Breast epithelium (tissue), 4 donors: ENCODE results near the gene QPCTL. TPM values are rescaled to one million over a fixed set of nuclear protein-coding genes. Genes with fewer than 3 reads are reported as not detected.

Experiments used
- DNase-seq, 2 donors: peaks; one replicate each; pipeline ENCODE4 v3.0.0-alpha.2; 2019; ENCODE audit warnings: low spot score in 2 of 2
- H3K27ac ChIP-seq, 2 donors: fragments of 200-600 bp; sonication (generic) in 1 of 2; one replicate each; pipeline ENCODE4 v1.5.1; 2016 to 2019; ENCODE audit warnings: mild to moderate bottlenecking in 1 of 2
- H3K27me3 ChIP-seq, 2 donors: fragments of 200-600 bp; sonication (generic) in 1 of 2; one replicate each; pipeline versions ENCODE4 v1.5.1 to v1.6.0; 2017 to 2019; ENCODE audit warnings: control low read depth in 1 of 2, mild to moderate bottlenecking in 1 of 2
- H3K36me3 ChIP-seq: fragments of 200-600 bp; one replicate; pipeline ENCODE4 v1.5.1; 2019
- H3K4me1 ChIP-seq, 2 donors: fragments of 200-600 bp; sonication (generic); one replicate each; pipeline ENCODE4 v1.5.1; 2016 to 2019; ENCODE audit warnings: control low read depth in 1 of 2
- H3K4me3 ChIP-seq, 3 donors: fragments of 200-600 bp; sonication (generic); 1 replicate in 2 of 3; 2 replicates in 1 of 3; pipeline ENCODE4 v1.5.1; 2016 to 2019; ENCODE audit warnings: mild to moderate bottlenecking in 3 of 3, moderate library complexity in 2 of 3
- H3K9me3 ChIP-seq, 2 donors: fragments of 200-600 bp; sonication (generic) in 1 of 2; one replicate each; pipeline ENCODE4 v1.5.1; 2016 to 2019; ENCODE audit warnings: control low read depth in 1 of 2
- CTCF ChIP-seq, 3 donors: fragments of 450-650 bp; IDR thresholded peaks; one replicate each; pipeline ENCODE4 v1.5.1; 2016 to 2017; ENCODE audit warnings: antibody characterized with exemption in 3 of 3, mild to moderate bottlenecking in 3 of 3, moderate library complexity in 3 of 3
- POLR2A ChIP-seq: fragments of 450-650 bp; IDR thresholded peaks from one replicate; pipeline ENCODE4 v1.6.1; 2016; ENCODE audit warnings: antibody characterized with exemption, mild to moderate bottlenecking, moderate library complexity
- POLR2AphosphoS5 ChIP-seq, 3 donors: sonication (generic); formaldehyde crosslinking; IDR thresholded peaks; one replicate each; pipeline ENCODE4 v1.6.1; 2017; ENCODE audit warnings: antibody characterized with exemption in 3 of 3
- intact Hi-C: fragments of 100-400 bp; cut with DNase I; formaldehyde crosslinking; loops from one replicate; pipeline ENCODE4 v1.15.1; 2023; ENCODE audit warnings: low total_unique reads
- total RNA-seq, 3 donors: library from RNA; depleted of rRNA; stranded (reverse); fragments of >200 nt; gene quantifications; one replicate each; pipeline ENCODE4 v1.1.0, GENCODE V29; 2016

QPCTL gene
- 1 to 10 TPM; 6.1 to 9.4 (median 7.2) TPM for total RNA-seq

DNA sequence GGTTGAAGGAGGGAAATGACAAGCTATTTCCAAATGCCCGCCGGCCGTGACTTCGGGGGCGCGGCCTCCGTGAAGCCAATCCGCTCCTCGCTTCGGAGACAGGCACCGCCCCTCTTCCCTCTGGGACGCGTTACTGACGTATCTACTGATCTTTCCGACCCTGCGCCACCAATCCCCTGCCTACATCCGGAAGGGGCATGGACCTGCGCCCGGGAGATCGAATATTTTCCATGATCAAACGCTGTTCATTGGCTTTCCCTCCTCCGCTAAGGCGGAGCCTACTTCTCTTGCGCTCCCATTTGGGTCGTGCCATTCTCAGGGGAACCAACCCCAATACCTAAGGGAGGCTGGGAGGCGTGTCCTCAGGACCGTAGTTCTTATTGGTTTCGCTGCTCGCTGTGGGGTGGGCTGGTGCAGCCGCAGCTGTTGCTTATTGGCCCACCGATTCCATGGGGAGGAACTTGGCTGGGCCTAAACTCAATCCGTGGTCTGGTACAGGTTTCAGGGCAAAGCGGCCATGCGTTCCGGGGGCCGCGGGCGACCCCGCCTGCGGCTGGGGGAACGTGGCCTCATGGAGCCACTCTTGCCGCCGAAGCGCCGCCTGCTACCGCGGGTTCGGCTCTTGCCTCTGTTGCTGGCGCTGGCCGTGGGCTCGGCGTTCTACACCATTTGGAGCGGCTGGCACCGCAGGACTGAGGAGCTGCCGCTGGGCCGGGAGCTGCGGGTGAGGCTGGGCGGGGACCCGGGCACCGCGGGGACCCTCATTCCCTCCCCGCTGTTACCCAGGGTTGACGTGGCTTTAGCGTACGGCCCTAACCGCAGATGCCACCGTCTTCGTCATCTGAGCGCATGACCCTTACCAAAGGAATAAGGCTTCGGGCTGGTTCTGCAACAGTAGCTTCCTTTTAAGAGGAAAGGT lies at the start of gene QPCTL:
QPCTL (plus strand) TSS at position 480 of the 919 bp plus-strand sequence; CDS start at position 518, 38 bp downstream.
- no peaks in the 10 kb centered on the region for H3K9me3 ChIP-seq
- TF ChIP-seq CTCF (IDR thresholded peaks at IDR 0.05) (no peak), POLR2AphosphoS5 (IDR thresholded peaks at IDR 0.05) (peak in 2 of 3 donors; percentile 30 to 34)
- peak within 1 kb of the TSS; percentile 94 to 96 for H3K27ac ChIP-seq
- peak; percentile 98 to 99 for DNase-seq
- no peaks in the 10 kb centered on the region for H3K4me1 ChIP-seq
- no peaks in the 10 kb centered on the region for H3K36me3 ChIP-seq
- peak within 1 kb of the TSS; percentile 69 to 90 (median 89) for H3K4me3 ChIP-seq
- intact Hi-C loops, result no loop called here
- H3K27me3 ChIP-seq, result no peaks in the 10 kb centered on the region

DNA sequence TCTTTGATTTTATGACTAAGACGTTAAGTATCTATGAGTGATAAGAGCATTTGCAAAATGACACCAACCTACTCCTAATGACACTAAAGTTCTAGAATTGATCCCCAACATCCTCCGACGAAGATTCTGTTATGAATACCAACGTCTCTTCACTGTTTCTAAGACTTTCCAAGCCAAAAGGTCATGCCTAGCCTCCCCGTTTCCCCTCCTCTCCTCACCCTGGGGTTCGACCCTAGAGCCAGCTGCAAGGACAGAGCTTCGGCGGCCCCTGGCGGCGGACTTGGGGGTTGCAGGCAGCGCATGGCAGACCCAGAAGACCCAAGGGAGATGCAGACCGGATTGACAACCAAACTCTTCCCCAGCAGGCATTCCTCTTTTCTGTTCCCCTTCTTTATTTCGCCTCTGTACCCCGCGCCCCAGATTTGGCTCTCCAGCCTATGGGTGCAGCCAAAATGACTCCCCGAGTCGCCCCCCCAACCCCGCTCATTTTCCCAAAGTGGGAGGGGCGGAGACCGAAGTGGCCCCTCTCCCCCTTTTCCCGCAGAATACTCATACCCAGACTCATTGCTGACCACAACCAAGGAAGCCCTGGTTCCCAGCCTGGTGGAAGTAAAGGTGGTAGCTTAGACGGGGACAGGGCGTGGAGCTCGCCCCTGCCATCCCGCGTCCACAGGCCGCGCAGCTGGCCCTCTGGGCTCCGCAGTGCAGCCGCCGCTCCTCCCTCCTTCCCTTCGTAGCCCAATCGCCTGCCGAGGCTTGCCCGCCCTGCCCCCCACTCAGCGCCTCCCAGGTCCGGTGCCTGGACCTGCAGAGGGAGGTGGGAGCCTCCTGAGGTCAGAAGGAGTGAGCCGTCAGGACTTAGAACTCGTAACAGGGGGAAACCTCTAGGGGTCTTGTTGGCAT lies 49.2 kb upstream of the QPCTL start:
- peak overlapping the region in 2 of 3 donors; percentile 25 to 32 for H3K4me3 ChIP-seq
- H3K27ac ChIP-seq, result no peak overlapping the region
- peaks cover 0 to 14% of the 10 kb centered on the region in 2 donors for H3K4me1 ChIP-seq
- peak; percentile 75 to 83 for DNase-seq
- no peaks in the 10 kb centered on the region for H3K27me3 ChIP-seq
- H3K36me3 ChIP-seq, result no peaks in the 10 kb centered on the region
- intact Hi-C loops, result loop anchor here (5.0 kb wide), 1 partner anchor 46 kb away; no protein-coding TSS in a partner anchor
- TF ChIP-seq POLR2AphosphoS5 (IDR thresholded peaks at IDR 0.05) (peak; percentile 23 to 38 (median 36)), POLR2A (no peak), CTCF (IDR thresholded peaks at IDR 0.05) (peak; percentile 98 to 99 (median 98))
- no peaks in the 10 kb centered on the region for H3K9me3 ChIP-seq

- peaks cover 0 to 9% of the 10 kb centered on the region in 2 donors for H3K4me1 ChIP-seq
- H3K36me3 ChIP-seq, result no peaks in the 10 kb centered on the region
- intact Hi-C loops, result loop anchor here (5.0 kb wide), 1 partner anchor 47 kb away; no protein-coding TSS in a partner anchor
- no peak overlapping the region for H3K27ac ChIP-seq
- DNase-seq, result no peak
- no peaks in the 10 kb centered on the region for H3K27me3 ChIP-seq
- H3K9me3 ChIP-seq, result no peaks in the 10 kb centered on the region
- TF ChIP-seq CTCF (IDR thresholded peaks at IDR 0.05), result no peak
- TF ChIP-seq POLR2AphosphoS5 (IDR thresholded peaks at IDR 0.05), result no peak
- no peak for TF ChIP-seq POLR2A
- H3K4me3 ChIP-seq, result no peak overlapping the region
Measured at GRCh38 chr19:45643927-45644771, 48.3 kb upstream of the QPCTL start.

DNA sequence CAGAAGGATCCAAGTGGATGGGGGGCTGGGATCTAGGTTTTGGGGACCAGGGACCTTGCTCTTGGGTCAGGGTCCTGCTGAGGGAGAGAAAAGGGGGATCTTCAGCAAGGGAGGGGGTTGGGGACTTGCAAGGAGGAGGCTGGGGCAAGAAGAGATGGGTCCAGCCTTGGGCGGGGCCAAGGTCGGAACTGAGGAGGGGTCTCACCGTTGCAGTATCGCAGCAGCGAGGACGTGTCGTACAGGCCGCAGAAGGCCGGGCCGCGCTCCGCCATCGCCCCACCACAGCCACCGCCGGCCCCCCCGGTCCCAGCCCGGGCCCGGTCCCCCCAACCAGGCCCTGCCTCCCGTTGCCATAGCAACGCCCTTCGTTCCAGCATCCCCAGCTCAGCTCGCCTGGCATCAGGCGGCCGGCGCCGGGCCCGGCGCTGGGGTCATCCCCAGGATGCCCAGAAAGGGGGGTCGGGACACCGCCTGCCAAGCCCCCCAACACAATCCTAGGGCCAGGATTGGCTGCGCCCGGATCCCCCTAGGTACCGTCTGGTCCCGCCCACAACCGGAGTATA lies 47.3 kb upstream of the QPCTL start:
- Histone ChIP-seq H3K27me3 (no peaks in the 10 kb centered on the region), H3K27ac (peak overlapping the region in 1 of 2 donors; percentile 29), H3K4me3 (peak overlapping the region; percentile 22 to 61 (median 47)), H3K4me1 (peaks cover 0 to 9% of the 10 kb centered on the region in 2 donors), H3K9me3 (no peaks in the 10 kb centered on the region), H3K36me3 (no peaks in the 10 kb centered on the region)
- no peak for TF ChIP-seq POLR2AphosphoS5 (IDR thresholded peaks at IDR 0.05)
- no peak for TF ChIP-seq POLR2A
- no peak for TF ChIP-seq CTCF (IDR thresholded peaks at IDR 0.05)
- intact Hi-C loops, result no loop called here
- DNase-seq, result no peak
